Rectal smooth muscle tissue (tissue), 1 donor: ENCODE measurements around the gene PHF5A.
"Not testable (repeated sequence)": the region's sequence is repeated elsewhere in the genome, so short reads cannot be mapped to it uniquely, and the experiment has no call there.

Experiments used
- H3K27ac ChIP-seq: one replicate; pipeline ENCODE4 v1.7.0; 2013; ENCODE audit warnings: low read depth, low read length, inconsistent platforms
- H3K27me3 ChIP-seq: one replicate; pipeline ENCODE4 v1.7.0; 2013; ENCODE audit warnings: low read length; ENCODE audit not compliant: control insufficient read depth, insufficient read depth
- H3K36me3 ChIP-seq: one replicate; pipeline ENCODE4 v1.7.0; 2013; ENCODE audit warnings: low read length; ENCODE audit not compliant: control insufficient read depth, insufficient read depth
- H3K4me1 ChIP-seq: one replicate; pipeline ENCODE4 v1.7.0; 2013; ENCODE audit warnings: low read length; ENCODE audit not compliant: control insufficient read depth, insufficient read depth
- H3K4me3 ChIP-seq: one replicate; pipeline ENCODE4 v1.7.0; 2013; ENCODE audit warnings: low read length
- H3K9ac ChIP-seq: one replicate; pipeline ENCODE4 v1.7.0; 2013; ENCODE audit warnings: low read length

Gene PHF5A

GRCh38 chr22:41459431-41459830 lies 9.1 kb downstream of the PHF5A start:
- Histone ChIP-seq H3K4me1 (no peaks in the 10 kb centered on the region), H3K27ac (no peak overlapping the region), H3K27me3 (no peaks in the 10 kb centered on the region), H3K4me3 (no peak overlapping the region), H3K36me3 (peaks cover 25% of the 10 kb centered on the region), H3K9ac (no peak overlapping the region)

- H3K27me3 ChIP-seq, result no peaks in the 10 kb centered on the region
- no peak overlapping the region for H3K27ac ChIP-seq
- no peak overlapping the region for H3K4me3 ChIP-seq
- H3K4me1 ChIP-seq, result no peaks in the 10 kb centered on the region
- H3K36me3 ChIP-seq, result peaks cover 19% of the 10 kb centered on the region
- H3K9ac ChIP-seq, result no peak overlapping the region
These were observed 10.2 kb downstream of the PHF5A start for GRCh38 chr22:41458161-41458728.

GRCh38 chr22:41448189-41448808 lies 20.2 kb downstream of the PHF5A start:
- Histone ChIP-seq H3K36me3 (peaks cover 3% of the 10 kb centered on the region), H3K4me3 (peak overlapping the region; percentile 78), H3K9ac (peak overlapping the region; percentile 89), H3K27me3 (no peaks in the 10 kb centered on the region), H3K27ac (peak overlapping the region; percentile 99), H3K4me1 (peaks cover 12% of the 10 kb centered on the region)

- Histone ChIP-seq H3K4me1 (peaks cover 12% of the 10 kb centered on the region), H3K4me3 (peak overlapping the region; percentile 78), H3K9ac (peak overlapping the region; percentile 89), H3K36me3 (peaks cover 3% of the 10 kb centered on the region), H3K27me3 (no peaks in the 10 kb centered on the region), H3K27ac (peak overlapping the region; percentile 99)
These were observed 20.9 kb downstream of the PHF5A start for GRCh38 chr22:41447435-41448188.

GRCh38 chr22:41446639-41447434 lies 21.7 kb downstream of the PHF5A start, which contains the start of gene TOB2:
Gene TOB2 (minus strand): TSS chr22:41446801. CDS start chr22:41437345, 9,456 bp downstream.
- Histone ChIP-seq H3K27ac (peak within 1 kb of the TSS; percentile 99), H3K9ac (peak within 1 kb of the TSS; percentile 97), H3K36me3 (no peaks in the 10 kb centered on the region), H3K27me3 (no peaks in the 10 kb centered on the region), H3K4me3 (peak within 1 kb of the TSS; percentile 78), H3K4me1 (peaks cover 12% of the 10 kb centered on the region)

GRCh38 chr22:41446057-41446501 lies 22.4 kb downstream of the PHF5A start:
- Histone ChIP-seq H3K4me3 (peak overlapping the region; percentile 78), H3K9ac (peak overlapping the region; percentile 97), H3K4me1 (peaks cover 12% of the 10 kb centered on the region), H3K27ac (peak overlapping the region; percentile 99), H3K27me3 (no peaks in the 10 kb centered on the region), H3K36me3 (no peaks in the 10 kb centered on the region)

- peaks cover 12% of the 10 kb centered on the region for H3K4me1 ChIP-seq
- peak overlapping the region; percentile 97 for H3K9ac ChIP-seq
- H3K36me3 ChIP-seq, result no peaks in the 10 kb centered on the region
- peak overlapping the region; percentile 99 for H3K27ac ChIP-seq
- no peaks in the 10 kb centered on the region for H3K27me3 ChIP-seq
- H3K4me3 ChIP-seq, result peak overlapping the region; percentile 78
These were observed 23.1 kb downstream of the PHF5A start for GRCh38 chr22:41445129-41446056.

GRCh38 chr22:41444360-41445128 lies 23.9 kb downstream of the PHF5A start:
- peak overlapping the region; percentile 97 for H3K9ac ChIP-seq
- no peaks in the 10 kb centered on the region for H3K36me3 ChIP-seq
- H3K27ac ChIP-seq, result peak overlapping the region; percentile 99
- no peaks in the 10 kb centered on the region for H3K27me3 ChIP-seq
- H3K4me1 ChIP-seq, result peaks cover 12% of the 10 kb centered on the region
- H3K4me3 ChIP-seq, result peak overlapping the region; percentile 78

GRCh38 chr22:41442240-41442792 lies 26.2 kb downstream of the PHF5A start:
- Histone ChIP-seq H3K27ac (no peak overlapping the region), H3K4me1 (peaks cover 3% of the 10 kb centered on the region), H3K27me3 (no peaks in the 10 kb centered on the region), H3K9ac (no peak overlapping the region), H3K4me3 (no peak overlapping the region), H3K36me3 (peaks cover 2% of the 10 kb centered on the region)

GRCh38 chr22:41440511-41440910 lies 28.0 kb downstream of the PHF5A start:
- H3K27ac ChIP-seq, H3K27me3 ChIP-seq, H3K4me3 ChIP-seq, H3K4me1 ChIP-seq, H3K9ac ChIP-seq: not testable (repeated sequence)
- H3K36me3 ChIP-seq, result peaks cover 20% of the 10 kb centered on the region
